ENCODE measurements around the gene NEURL1B. TPM values are rescaled to one million over a fixed set of nuclear protein-coding genes. Genes with fewer than 3 reads are reported as not detected.

NEURL1B gene
- polyA plus RNA-seq, 1 donor (not counting 4 experiments of a cell fraction or from before 2014, with no cell fraction given) = 0.43 TPM

DNA sequence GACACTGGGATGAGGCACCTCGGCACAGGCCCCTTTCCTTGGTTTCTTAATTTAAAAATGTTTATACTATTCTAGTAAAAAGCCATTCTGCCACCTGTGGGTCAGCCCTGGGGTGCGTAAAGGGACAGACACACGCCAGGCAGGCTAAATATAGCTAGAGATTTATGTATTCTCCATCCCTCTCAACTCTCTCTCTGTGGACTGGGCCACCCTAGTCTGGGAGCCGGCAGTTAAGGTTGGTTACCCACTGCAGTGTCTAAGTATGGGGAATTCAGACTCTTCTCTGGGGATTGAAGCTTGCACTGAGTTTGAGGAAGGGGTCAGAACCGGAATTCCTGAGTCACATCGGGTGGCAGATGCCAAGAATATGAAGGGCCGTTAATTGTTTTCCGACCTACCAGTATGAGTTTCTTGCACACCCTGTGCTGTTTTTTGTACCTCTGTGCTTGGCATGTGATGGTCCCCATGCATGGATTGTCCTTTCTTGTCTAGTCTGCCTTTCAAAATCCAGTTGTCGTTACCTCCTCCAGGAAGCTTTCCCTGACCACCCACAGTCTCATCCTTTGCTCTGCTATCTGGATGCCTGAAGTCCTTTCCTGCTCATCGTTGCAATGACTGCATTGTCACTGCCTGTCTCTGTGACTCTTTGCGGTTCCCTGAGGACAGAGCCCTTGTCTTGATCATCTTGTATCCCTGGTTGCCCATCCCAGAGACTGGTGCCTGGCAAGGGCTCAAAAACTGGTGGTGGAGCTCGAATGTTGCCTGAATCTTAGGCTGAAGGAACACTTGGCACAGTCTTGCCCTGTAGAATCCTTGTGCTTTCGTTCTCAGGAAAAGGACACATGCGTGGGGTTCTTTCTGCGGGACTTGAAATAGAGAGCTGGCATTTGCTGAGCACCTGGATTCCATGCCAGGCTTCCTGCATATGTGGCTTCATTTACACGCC lies 2.1 kb downstream of the NEURL1B start:
- Histone ChIP-seq H3K36me3 (ENCODE audit: control insufficient read depth in 2 of 2, extremely low read depth in 1 of 2, insufficient read depth in 2 of 2, low read length in 2 of 2) (no peaks in the 10 kb centered on the region), H3K9me1 (ENCODE audit: control insufficient read depth, extremely low read depth, insufficient read depth, low read length) (no peaks in the 10 kb centered on the region), H3K4me2 (ENCODE audit: control insufficient read depth, extremely low read depth, insufficient read depth, low read depth, low read length) (no peak overlapping the region), H3K4me1 (ENCODE audit: control insufficient read depth, extremely low read depth, insufficient read depth, low read length) (peaks cover 7% of the 10 kb centered on the region), H3K27me3 (ENCODE audit: control insufficient read depth, extremely low read depth, insufficient read depth, low read length) (peaks cover 34% of the 10 kb centered on the region), H3K27ac (ENCODE audit: control insufficient read depth, insufficient read depth, low read length) (no peak overlapping the region), H3K79me2 (ENCODE audit: control insufficient read depth, insufficient read depth, low read length) (no peaks in the 10 kb centered on the region), H3K9me3 (ENCODE audit: control insufficient read depth, low read depth, low read length) (no peaks in the 10 kb centered on the region), H4K20me1 (ENCODE audit: control insufficient read depth, extremely low read depth, insufficient read depth, low read length) (no peaks in the 10 kb centered on the region), H2AFZ (ENCODE audit: control insufficient read depth, low read length) (no peak overlapping the region), H3K4me3 (ENCODE audit: control insufficient read depth in 2 of 3, extremely low read depth in 1 of 3, insufficient read depth in 2 of 3, low read depth in 1 of 3, low read length in 3 of 3) (no peak overlapping the region), H3K9ac (ENCODE audit: control insufficient read depth, extremely low read depth, insufficient read depth, low read length) (no peak overlapping the region)
- no peak for DNase-seq (ENCODE audit: low read depth, low spot score)
- TF ChIP-seq, protein P1, sequence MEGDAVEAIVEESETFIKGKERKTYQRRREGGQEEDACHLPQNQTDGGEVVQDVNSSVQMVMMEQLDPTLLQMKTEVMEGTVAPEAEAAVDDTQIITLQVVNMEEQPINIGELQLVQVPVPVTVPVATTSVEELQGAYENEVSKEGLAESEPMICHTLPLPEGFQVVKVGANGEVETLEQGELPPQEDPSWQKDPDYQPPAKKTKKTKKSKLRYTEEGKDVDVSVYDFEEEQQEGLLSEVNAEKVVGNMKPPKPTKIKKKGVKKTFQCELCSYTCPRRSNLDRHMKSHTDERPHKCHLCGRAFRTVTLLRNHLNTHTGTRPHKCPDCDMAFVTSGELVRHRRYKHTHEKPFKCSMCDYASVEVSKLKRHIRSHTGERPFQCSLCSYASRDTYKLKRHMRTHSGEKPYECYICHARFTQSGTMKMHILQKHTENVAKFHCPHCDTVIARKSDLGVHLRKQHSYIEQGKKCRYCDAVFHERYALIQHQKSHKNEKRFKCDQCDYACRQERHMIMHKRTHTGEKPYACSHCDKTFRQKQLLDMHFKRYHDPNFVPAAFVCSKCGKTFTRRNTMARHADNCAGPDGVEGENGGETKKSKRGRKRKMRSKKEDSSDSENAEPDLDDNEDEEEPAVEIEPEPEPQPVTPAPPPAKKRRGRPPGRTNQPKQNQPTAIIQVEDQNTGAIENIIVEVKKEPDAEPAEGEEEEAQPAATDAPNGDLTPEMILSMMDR (optimal IDR thresholded peaks at IDR 0.05 in 1 of 3, IDR thresholded peaks at IDR 0.05 in 1 of 3, conservative IDR thresholded peaks at IDR 0.05 in 1 of 3; ENCODE audit: extremely low read depth in 1 of 3, insufficient read depth in 2 of 3, low read length in 3 of 3) = no peak
- peak; percentile 74 for TF ChIP-seq EZH2 (IDR thresholded peaks at IDR 0.05; ENCODE audit: low read length)
- dilution Hi-C loops (cut with MboI; ENCODE audit: extremely low pct_ligation_motif_present, low sequenced_read_pairs) = no loop called here
- no peak for FAIRE-seq

- TF ChIP-seq, protein P1 (optimal IDR thresholded peaks at IDR 0.05 in 1 of 3, IDR thresholded peaks at IDR 0.05 in 1 of 3, conservative IDR thresholded peaks at IDR 0.05 in 1 of 3; ENCODE audit: extremely low read depth in 1 of 3, insufficient read depth in 2 of 3, low read length in 3 of 3) = no peak
- Histone ChIP-seq H3K9ac (ENCODE audit: control insufficient read depth, extremely low read depth, insufficient read depth, low read length) (no peak overlapping the region), H3K4me2 (ENCODE audit: control insufficient read depth, extremely low read depth, insufficient read depth, low read depth, low read length) (no peak overlapping the region), H3K27me3 (ENCODE audit: control insufficient read depth, extremely low read depth, insufficient read depth, low read length) (peaks cover 34% of the 10 kb centered on the region), H3K9me1 (ENCODE audit: control insufficient read depth, extremely low read depth, insufficient read depth, low read length) (no peaks in the 10 kb centered on the region), H3K4me3 (ENCODE audit: control insufficient read depth in 2 of 3, extremely low read depth in 1 of 3, insufficient read depth in 2 of 3, low read depth in 1 of 3, low read length in 3 of 3) (no peak overlapping the region), H4K20me1 (ENCODE audit: control insufficient read depth, extremely low read depth, insufficient read depth, low read length) (no peaks in the 10 kb centered on the region), H3K9me3 (ENCODE audit: control insufficient read depth, low read depth, low read length) (no peaks in the 10 kb centered on the region), H3K79me2 (ENCODE audit: control insufficient read depth, insufficient read depth, low read length) (no peaks in the 10 kb centered on the region), H3K27ac (ENCODE audit: control insufficient read depth, insufficient read depth, low read length) (no peak overlapping the region), H2AFZ (ENCODE audit: control insufficient read depth, low read length) (no peak overlapping the region), H3K4me1 (ENCODE audit: control insufficient read depth, extremely low read depth, insufficient read depth, low read length) (peaks cover 7% of the 10 kb centered on the region), H3K36me3 (ENCODE audit: control insufficient read depth in 2 of 2, extremely low read depth in 1 of 2, insufficient read depth in 2 of 2, low read length in 2 of 2) (no peaks in the 10 kb centered on the region)
- FAIRE-seq (peak; percentile 60), DNase-seq (ENCODE audit: low read depth, low spot score) (no peak)
- dilution Hi-C loops (cut with MboI; ENCODE audit: extremely low pct_ligation_motif_present, low sequenced_read_pairs) = no loop called here
These were observed 3.2 kb downstream of the NEURL1B start for GRCh38 chr5:172644266-172644665.

All from keratinocyte (primary cell).